Endothelial cell of hepatic sinusoid (primary cell): ENCODE results near the gene B9D2.
"Not testable (repeated sequence)": the region's sequence is repeated elsewhere in the genome, so short reads cannot be mapped to it uniquely, and the experiment has no call there.

Experiments
- in situ Hi-C: cut with HindIII; loops from 2 replicates; pipeline ENCODE4 v1.10.0; 2017; ENCODE audit warnings: low sequenced_read_pairs

B9D2 gene, protein sequence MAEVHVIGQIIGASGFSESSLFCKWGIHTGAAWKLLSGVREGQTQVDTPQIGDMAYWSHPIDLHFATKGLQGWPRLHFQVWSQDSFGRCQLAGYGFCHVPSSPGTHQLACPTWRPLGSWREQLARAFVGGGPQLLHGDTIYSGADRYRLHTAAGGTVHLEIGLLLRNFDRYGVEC

DNA sequence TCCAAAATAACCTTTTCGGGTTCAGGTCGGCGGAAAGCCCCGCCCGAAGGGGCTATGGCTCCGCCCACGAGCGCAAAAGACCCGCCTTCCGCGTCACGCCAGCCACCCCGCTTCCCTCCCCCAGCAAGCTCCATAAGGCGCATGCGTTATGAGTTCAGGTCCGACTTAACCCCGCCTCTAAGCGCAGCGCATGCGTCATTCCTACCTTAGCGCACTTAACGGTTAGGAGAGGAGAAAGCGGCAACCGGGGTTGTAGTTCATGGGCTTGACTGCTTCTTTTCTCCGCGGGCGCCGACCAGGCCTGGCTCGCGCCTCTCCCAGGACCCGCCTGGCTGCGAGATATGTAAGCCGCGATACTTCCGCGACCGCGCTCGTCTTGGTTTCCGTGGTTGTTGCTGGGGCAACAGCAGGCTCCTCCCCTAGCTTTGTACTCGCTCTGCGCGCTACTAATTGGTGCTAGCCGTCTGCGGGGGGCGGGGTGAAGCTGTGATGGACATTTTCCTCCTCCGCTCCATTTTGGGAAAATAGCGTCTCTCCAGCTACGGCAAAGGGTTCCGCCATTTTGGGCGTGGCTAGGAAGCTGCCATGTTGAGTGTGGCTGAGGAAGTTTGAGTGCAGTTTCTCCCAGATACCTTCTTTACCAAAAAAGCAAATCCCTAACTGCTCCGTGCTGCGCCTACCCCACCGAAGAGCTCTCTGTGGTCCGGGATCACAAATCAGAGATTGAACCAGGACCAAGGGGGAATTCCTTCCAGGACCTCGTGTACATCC, at the start of gene B9D2:
Gene B9D2, minus strand, starts transcription at position 397 of the 771 bp plus-strand sequence. CDS start 630 bp downstream, outside the sequence.
- in situ Hi-C loops = no loop called here

DNA sequence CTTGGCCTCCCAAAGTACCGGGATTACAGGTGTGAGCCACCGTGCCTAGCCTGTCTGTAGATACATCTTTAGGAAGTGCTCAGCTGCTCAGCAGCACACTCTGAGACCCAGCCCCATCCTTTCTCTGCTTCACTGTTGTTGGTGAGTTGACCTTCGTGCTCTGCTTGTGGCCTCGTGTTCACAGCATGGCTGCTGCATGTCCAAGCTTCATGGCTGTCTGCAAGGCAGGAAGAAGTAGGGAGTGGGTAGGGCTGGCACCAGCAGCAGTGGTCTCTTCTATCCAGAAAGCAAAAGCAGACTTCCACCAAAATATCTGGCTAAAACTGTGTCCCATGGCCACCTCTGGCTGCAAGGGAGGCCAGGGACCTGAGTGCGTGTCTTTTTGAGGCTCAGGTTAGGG, 49.0 kb upstream of the B9D2 start:
- in situ Hi-C loops = no loop called here

GRCh38 chr19:41411968-41412265, 48.0 kb upstream of the B9D2 start:
- in situ Hi-C loops = no loop called here

GRCh38 chr19:41411100-41411967, 47.4 kb upstream of the B9D2 start:
- in situ Hi-C loops = no loop called here

DNA sequence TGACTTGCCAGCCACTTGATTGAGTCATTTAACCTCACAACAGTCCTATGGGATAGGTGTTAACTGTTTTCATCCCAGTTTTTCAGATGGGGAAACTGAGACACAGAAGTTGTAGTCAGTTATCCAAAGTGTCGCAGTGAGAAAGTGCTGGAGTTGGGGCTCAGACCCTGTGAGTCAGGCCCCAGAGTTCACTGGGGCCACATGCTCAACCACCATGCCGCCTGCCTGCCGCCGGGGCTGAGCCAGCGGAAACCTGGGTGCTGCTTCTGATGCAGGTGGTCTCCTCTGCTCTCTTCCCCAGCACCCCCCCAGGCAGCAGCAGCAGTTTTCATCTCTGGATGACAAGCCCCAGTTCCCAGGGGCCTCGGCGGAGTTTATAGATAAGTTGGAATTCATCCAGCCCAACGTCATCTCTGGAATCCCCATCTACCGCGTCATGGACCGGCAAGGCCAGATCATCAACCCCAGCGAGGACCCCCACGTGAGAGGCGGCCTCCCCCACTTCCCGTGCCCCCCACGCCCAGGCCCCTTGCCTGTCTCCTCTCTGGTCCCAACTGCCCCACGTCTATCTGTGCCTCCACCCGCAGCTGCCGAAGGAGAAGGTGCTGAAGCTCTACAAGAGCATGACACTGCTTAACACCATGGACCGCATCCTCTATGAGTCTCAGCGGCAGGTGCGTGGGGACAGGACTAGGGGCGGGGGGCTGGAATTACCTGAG, 46.5 kb upstream of the B9D2 start:
- in situ Hi-C loops = no loop called here

GRCh38 chr19:41409288-41409687, 45.3 kb upstream of the B9D2 start:
- in situ Hi-C loops = no loop called here

DNA sequence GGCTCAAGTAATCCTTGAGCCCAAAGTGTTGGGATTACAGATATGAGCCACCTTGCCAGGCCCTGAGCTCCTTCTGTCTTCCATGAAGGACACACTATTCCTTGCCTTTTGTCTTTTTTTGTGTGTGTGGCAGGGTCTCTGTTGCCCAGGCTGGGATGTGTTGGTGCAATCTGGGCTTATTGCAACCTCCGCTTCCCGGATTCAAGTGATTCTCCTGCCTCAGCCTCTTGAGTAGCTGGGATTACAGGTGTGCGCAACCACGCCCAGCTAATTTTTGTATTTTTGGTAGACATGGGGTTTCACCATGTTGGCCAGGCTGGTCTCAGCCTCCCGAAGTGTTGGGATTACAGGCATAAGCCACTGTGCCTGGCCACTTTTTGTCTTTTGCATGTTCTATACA, 44.9 kb upstream of the B9D2 start:
- in situ Hi-C loops = not testable (repeated sequence)

- in situ Hi-C loops = no loop called here
Observed at GRCh38 chr19:41408256-41408655, 44.3 kb upstream of the B9D2 start.

GRCh38 chr19:41407271-41407670, 43.3 kb upstream of the B9D2 start:
- in situ Hi-C loops = no loop called here

GRCh38 chr19:41405776-41406175, 41.8 kb upstream of the B9D2 start:
- in situ Hi-C loops = no loop called here

- in situ Hi-C loops = no loop called here
Observed at GRCh38 chr19:41403181-41403970, 39.4 kb upstream of the B9D2 start.

DNA sequence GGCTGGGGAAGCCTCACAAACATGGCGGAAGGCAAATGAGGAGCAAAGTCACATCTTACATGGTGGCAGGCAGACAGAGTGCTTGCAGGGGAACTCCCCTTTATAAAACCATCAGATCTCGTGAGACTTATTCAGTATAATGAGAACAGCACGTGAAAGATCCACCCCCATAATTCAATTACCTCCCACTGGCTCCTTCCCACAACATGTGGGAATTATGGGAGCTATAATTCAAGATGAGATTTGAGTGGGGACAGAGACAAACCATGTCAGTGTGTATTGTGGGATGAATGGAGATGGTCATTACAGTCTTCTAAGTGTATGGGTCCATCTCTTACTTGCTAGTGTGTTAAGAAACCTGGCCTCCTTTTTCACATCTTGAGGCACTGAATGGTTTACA, 38.1 kb upstream of the B9D2 start:
- in situ Hi-C loops = no loop called here

DNA sequence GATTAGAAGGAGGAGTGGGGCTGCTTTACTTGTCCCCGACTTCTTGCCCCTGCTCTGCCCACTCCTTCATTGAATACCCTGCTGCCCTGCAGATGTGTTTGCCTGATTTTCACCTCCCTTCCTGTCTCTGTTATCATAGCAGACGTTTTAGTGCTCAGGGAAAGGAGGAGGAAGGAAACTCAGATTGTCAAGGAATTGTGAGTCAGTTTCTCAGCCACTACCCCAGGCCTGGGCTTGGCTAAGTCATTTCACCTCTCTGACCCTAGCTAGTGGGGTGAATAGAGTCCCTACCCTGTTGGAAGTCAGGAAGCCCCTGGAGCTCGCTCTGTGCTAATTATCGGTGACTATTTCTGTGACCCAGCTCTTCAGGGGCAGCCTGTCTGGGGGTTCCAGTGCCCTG, 37.5 kb upstream of the B9D2 start:
- in situ Hi-C loops = no loop called here

- in situ Hi-C loops = no loop called here
Observed at GRCh38 chr19:41399525-41399924, 35.6 kb upstream of the B9D2 start.

DNA sequence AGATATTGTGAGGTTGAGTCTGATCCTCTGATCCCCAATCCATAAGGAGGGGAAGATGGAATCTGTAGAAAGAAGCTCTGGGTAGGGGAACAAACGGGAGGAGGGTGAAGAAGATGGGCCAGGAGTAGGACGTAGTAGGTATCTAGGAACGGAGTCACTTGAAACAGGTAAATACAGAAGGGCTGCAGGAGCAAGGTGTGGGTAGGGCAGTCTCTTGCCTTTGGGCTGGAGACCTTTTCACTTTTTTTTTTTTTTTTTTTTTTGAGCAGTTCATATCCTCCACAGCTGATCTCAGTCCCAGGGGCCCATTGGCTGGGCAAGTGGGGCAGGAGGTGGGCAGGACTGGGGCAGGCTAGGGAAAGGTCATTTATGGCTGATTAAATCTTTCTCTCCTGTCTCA, 35.1 kb upstream of the B9D2 start:
- in situ Hi-C loops = no loop called here

GRCh38 chr19:41398598-41398997, 34.6 kb upstream of the B9D2 start:
- in situ Hi-C loops = no loop called here

- in situ Hi-C loops = no loop called here
Observed at GRCh38 chr19:41398050-41398418, 34.1 kb upstream of the B9D2 start.

DNA sequence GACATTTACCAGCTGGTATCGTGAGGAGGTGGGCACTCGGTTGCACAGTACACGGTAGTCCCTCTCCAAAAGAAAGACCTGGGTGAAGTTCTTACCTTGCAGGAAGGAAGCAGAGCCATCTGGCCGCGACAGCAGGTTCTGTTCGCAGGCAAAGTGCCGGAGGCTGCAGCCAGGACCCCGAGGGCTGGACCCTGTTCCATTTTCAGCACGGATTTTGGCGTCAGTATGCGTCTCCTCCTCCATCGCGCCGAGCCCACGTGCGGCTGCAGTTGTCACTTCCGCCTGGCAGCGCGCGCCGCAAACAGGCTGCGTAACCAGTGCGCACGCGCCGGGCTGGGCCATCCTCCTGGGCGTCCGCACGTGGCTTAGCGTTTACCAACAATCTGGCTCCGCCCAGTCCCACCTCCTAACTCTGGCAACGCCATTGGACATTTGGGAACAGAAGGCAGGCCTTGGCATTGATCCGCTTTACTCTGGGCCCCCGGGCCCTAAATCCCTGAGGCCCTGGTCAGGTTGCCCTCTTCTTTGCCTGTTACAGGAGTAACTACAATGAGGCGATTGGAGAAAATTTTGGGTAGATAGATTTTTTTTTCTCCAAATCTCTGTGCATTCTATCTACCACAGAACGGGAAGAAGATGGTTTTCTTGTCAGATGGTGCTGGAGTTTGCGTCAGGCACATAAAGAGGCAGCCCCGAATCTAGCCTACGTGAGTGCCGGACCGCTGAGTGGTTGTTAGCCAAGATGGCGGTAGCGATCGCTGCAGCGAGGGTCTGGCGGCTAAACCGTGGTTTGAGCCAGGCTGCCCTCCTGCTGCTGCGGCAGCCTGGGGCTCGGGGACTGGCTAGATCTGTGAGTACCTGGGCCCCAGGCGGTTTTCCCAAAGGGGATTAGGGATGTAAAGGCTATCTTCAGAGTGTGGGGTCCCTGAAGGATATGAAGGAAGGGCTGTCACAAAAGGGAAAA, 33.4 kb upstream of the B9D2 start, which contains the start of the genes BCKDHA and EXOSC5:
Gene BCKDHA, plus strand, starts transcription at position 733 of the 964 bp plus-strand sequence. Its CDS starts 10 bp downstream, at position 743.
Gene EXOSC5, minus strand, starts transcription at position 274 of the 964 bp plus-strand sequence. Its CDS starts 31 bp downstream, at position 243.
- in situ Hi-C loops = no loop called here

GRCh38 chr19:41395355-41395754, 31.4 kb upstream of the B9D2 start:
- in situ Hi-C loops = no loop called here
